HG02678 (cell line): ENCODE data around the gene ABCD1.
"Not testable (repeated sequence)": the region's sequence is repeated elsewhere in the genome, so short reads cannot be mapped to it uniquely, and the experiment has no call there.

Source experiments
- ATAC-seq: cut with Tn5 transposase; IDR thresholded peaks from one replicate; pipeline ENCODE4 v1.9.1; 2021; ENCODE audit warnings: mild to moderate bottlenecking, moderate library complexity; ENCODE audit not compliant: unreplicated experiment

Gene ABCD1

GRCh38 chrX:153746991-153747390 is 22.3 kb downstream of the ABCD1 start:
- not testable (repeated sequence) for ATAC-seq

- ATAC-seq = not testable (repeated sequence)
Observed at GRCh38 chrX:153749017-153749416, 24.4 kb downstream of the ABCD1 start.

GRCh38 chrX:153750127-153750774 is 25.6 kb downstream of the ABCD1 start:
- no peak for ATAC-seq

GRCh38 chrX:153755136-153755535 is 30.5 kb downstream of the ABCD1 start:
- no peak for ATAC-seq

GRCh38 chrX:153761863-153762262 is 37.2 kb downstream of the ABCD1 start:
- no peak for ATAC-seq

- no peak for ATAC-seq
Observed at GRCh38 chrX:153762626-153763173, 38.0 kb downstream of the ABCD1 start.

- ATAC-seq = no peak
Observed at GRCh38 chrX:153763298-153763932, 38.8 kb downstream of the ABCD1 start.

GRCh38 chrX:153763989-153764755 is 39.5 kb downstream of the ABCD1 start, which contains the start of gene PLXNB3:
Gene PLXNB3, plus strand, starts transcription at chrX:153764249. Its CDS starts 1,287 bp downstream, at chrX:153765536.
- no peak for ATAC-seq

GRCh38 chrX:153764786-153765137 is 40.1 kb downstream of the ABCD1 start:
- no peak for ATAC-seq

GRCh38 chrX:153765138-153766079 is 40.8 kb downstream of the ABCD1 start:
- ATAC-seq = no peak

- no peak for ATAC-seq
Observed at GRCh38 chrX:153766098-153766817, 41.6 kb downstream of the ABCD1 start.

GRCh38 chrX:153766871-153767673 is 42.4 kb downstream of the ABCD1 start:
- ATAC-seq = no peak

GRCh38 chrX:153767674-153768055 is 43.0 kb downstream of the ABCD1 start:
- no peak for ATAC-seq

- no peak for ATAC-seq
Observed at GRCh38 chrX:153768311-153769157, 43.9 kb downstream of the ABCD1 start.

GRCh38 chrX:153769158-153769864 is 44.7 kb downstream of the ABCD1 start:
- ATAC-seq = no peak

GRCh38 chrX:153769865-153770600 is 45.4 kb downstream of the ABCD1 start:
- ATAC-seq = no peak
